HCT116 (cell line): ENCODE data around the gene GREB1L. TPM values are rescaled to one million over a fixed set of nuclear protein-coding genes. Genes with fewer than 3 reads are reported as not detected.
A peak's percentile ranks its signal among the peaks of the same experiment; 100 is the strongest.

Experiments used
- ATAC-seq: fragments of 200-7000 bp; cut with Tn5 transposase; 2 replicates; pipeline ENCODE4 v1.9.1; 2020; ENCODE audit warnings: mild to moderate bottlenecking, moderate library complexity
- BruUV-seq: library from RNA; stranded (reverse); fragments of 400-500 nt; replicated peaks from 2 replicates; lab custom pipeline; 2021; lab: Mats Ljungman, UMichigan
- CTCF ChIA-PET: fragments of 300-600 bp; sonication (Branson Sonifier 250); formaldehyde crosslinking; loops from one replicate; lab custom pipeline; 2021; ENCODE audit warnings: antibody characterized with exemption; lab: Charles Lee
- POLR2A ChIA-PET: fragments of 300-600, 350-600 bp; sonication (Branson Sonifier 250); formaldehyde crosslinking; loops from one replicate; lab custom pipeline; 2021; ENCODE audit warnings: antibody characterized with exemption; lab: Charles Lee
- RAD21 ChIA-PET, 2 experiments: fragments of 300-600 bp; sonication (Branson Sonifier 250); formaldehyde crosslinking; loops; one replicate each; lab custom pipeline; 2023; ENCODE audit warnings: low total read pairs in 2 of 2; ENCODE audit not compliant: uncharacterized antibody in 2 of 2, unreplicated experiment in 2 of 2, low non-redundant PET in 1 of 2; lab: Charles Lee
- DNase-seq: peaks from one replicate; pipeline ENCODE4 v3.0.0-alpha.2; 2010; ENCODE audit warnings: low read depth, low spot score
- H2AFZ ChIP-seq: fragments of 200-600 bp; shearing (Covaris generic), sonication (generic); 2 replicates; pipeline ENCODE4 v1.6.1; 2017; ENCODE audit warnings: low read depth, mixed run types, mixed read lengths, antibody characterized with exemption, low read length; ENCODE audit not compliant: poor library complexity, severe bottlenecking
- H3K27ac ChIP-seq: 2 replicates; pipeline ENCODE4 v1.5.1; 2012; ENCODE audit warnings: low read depth, low read length
- H3K27me3 ChIP-seq: fragments of 200-600 bp; sonication (generic); 2 replicates; pipeline ENCODE4 v1.6.1; 2016; ENCODE audit warnings: mixed run types, low read length, mixed read lengths; ENCODE audit not compliant: insufficient read depth
- H3K36me3 ChIP-seq, 2 experiments: fragments of 200-500 bp in 1 of 2; fragments of 200-600 bp in 1 of 2; sonication (Bioruptor generic) in 1 of 2; sonication (generic) in 1 of 2; 2 replicates each; pipeline versions ENCODE4 v1.5.1 to v1.6.1; 2014 to 2016; ENCODE audit warnings: low read length in 2 of 2, inconsistent platforms in 1 of 2, mixed read lengths in 1 of 2, mixed run types in 1 of 2; ENCODE audit not compliant: insufficient read depth in 2 of 2, control insufficient read depth in 1 of 2
- H3K4me1 ChIP-seq, 2 experiments: fragments of 200-600 bp in 1 of 2; sonication (generic) in 1 of 2; 2 replicates each; pipeline versions ENCODE4 v1.5.1 to v1.6.1; 2012 to 2017; ENCODE audit warnings: low read length in 2 of 2, inconsistent platforms in 1 of 2, mild to moderate bottlenecking in 1 of 2, mixed read lengths in 1 of 2, mixed run types in 1 of 2, moderate library complexity in 1 of 2; ENCODE audit not compliant: insufficient read depth in 2 of 2, control insufficient read depth in 1 of 2
- H3K4me2 ChIP-seq: fragments of 200-600 bp; sonication (generic); 2 replicates; pipeline ENCODE4 v1.6.1; 2017; ENCODE audit warnings: mixed run types, low read length, mixed read lengths
- H3K4me3 ChIP-seq, 2 experiments: fragments of 200-600 bp in 1 of 2; sonication (generic) in 1 of 2; replicated peaks in 1 of 2; 2 replicates each; pipeline ENCODE4 v1.5.1; 2011 to 2016; ENCODE audit warnings: low read length in 2 of 2, control low read depth in 1 of 2, low read depth in 1 of 2, mild to moderate bottlenecking in 1 of 2, mixed read lengths in 1 of 2, mixed run types in 1 of 2
- H3K79me2 ChIP-seq: fragments of 200-600 bp; sonication (generic); 2 replicates; pipeline ENCODE4 v1.6.1; 2017; ENCODE audit warnings: mild to moderate bottlenecking, mixed run types, low read length, moderate library complexity, mixed read lengths; ENCODE audit not compliant: insufficient read depth
- H3K9ac ChIP-seq: fragments of 200-600 bp; sonication (generic); 2 replicates; pipeline ENCODE4 v1.6.1; 2016; ENCODE audit warnings: low read length, mixed read lengths
- H3K9me2 ChIP-seq: fragments of 200-600 bp; sonication (generic), shearing (Covaris generic); 2 replicates; pipeline ENCODE4 v1.6.1; 2017; ENCODE audit warnings: mixed run types, mild to moderate bottlenecking, moderate library complexity; ENCODE audit not compliant: insufficient read depth
- H3K9me3 ChIP-seq, 2 experiments: fragments of 200-500 bp in 1 of 2; fragments of 200-600 bp in 1 of 2; sonication (Bioruptor generic) in 1 of 2; sonication (generic) in 1 of 2; 2 replicates each; pipeline ENCODE4 v1.6.1; 2014 to 2017; ENCODE audit warnings: low read length in 2 of 2, mixed read lengths in 2 of 2, inconsistent platforms in 1 of 2, low read depth in 1 of 2, mild to moderate bottlenecking in 1 of 2, mixed run types in 1 of 2, moderate library complexity in 1 of 2; ENCODE audit not compliant: control insufficient read depth in 1 of 2, insufficient read depth in 1 of 2
- H4K20me1 ChIP-seq: fragments of 200-600 bp; sonication (generic), shearing (Covaris generic); 2 replicates; pipeline ENCODE4 v1.6.1; 2017; ENCODE audit warnings: mixed run types, mild to moderate bottlenecking, moderate library complexity; ENCODE audit not compliant: insufficient read depth
- ATF3 ChIP-seq: IDR thresholded peaks from 2 replicates; pipeline ENCODE4 v1.6.1; 2012
- CEBPB ChIP-seq: IDR thresholded peaks from 2 replicates; pipeline ENCODE4 v1.6.1; 2012; ENCODE audit warnings: low read depth
- ELF1 ChIP-seq: IDR thresholded peaks from 2 replicates; pipeline ENCODE4 v1.6.1; 2012; ENCODE audit warnings: low read depth, borderline replicate concordance
- JUND ChIP-seq: IDR thresholded peaks from 2 replicates; pipeline ENCODE4 v1.6.1; 2012
- MAX ChIP-seq: IDR thresholded peaks from 2 replicates; pipeline ENCODE4 v1.6.1; 2012
- POLR2A ChIP-seq: IDR thresholded peaks from 2 replicates; pipeline ENCODE4 v1.7.0; 2011; ENCODE audit warnings: borderline replicate concordance; ENCODE audit not compliant: insufficient read depth, insufficient read length; ENCODE audit errors: extremely low read depth
- POLR2AphosphoS5 ChIP-seq: IDR thresholded peaks from 2 replicates; pipeline ENCODE4 v1.6.1; 2011; ENCODE audit warnings: mild to moderate bottlenecking, low read depth, low read length, moderate library complexity
- REST ChIP-seq: IDR thresholded peaks from 2 replicates; pipeline ENCODE4 v1.6.1; 2012; ENCODE audit warnings: low read depth
- SP1 ChIP-seq: IDR thresholded peaks from 2 replicates; pipeline ENCODE4 v1.6.1; 2012; ENCODE audit warnings: low read depth
- SRF ChIP-seq: IDR thresholded peaks from 2 replicates; pipeline ENCODE4 v1.6.1; 2012; ENCODE audit warnings: low read depth
- TCF7L2 ChIP-seq: IDR thresholded peaks from 2 replicates; pipeline ENCODE4 v1.7.0; 2011; ENCODE audit warnings: borderline replicate concordance, inconsistent platforms; ENCODE audit not compliant: insufficient read depth, insufficient read length; ENCODE audit errors: extremely low read depth
- YY1 ChIP-seq: IDR thresholded peaks from 2 replicates; pipeline ENCODE4 v1.6.1; 2011; ENCODE audit warnings: low read length, low read depth, moderate library complexity, mild to moderate bottlenecking; ENCODE audit not compliant: insufficient replicate concordance; ENCODE audit errors: extremely low read depth
- ZFX ChIP-seq: fragments of 450-650 bp; IDR thresholded peaks from 2 replicates; pipeline ENCODE4 v1.6.1; 2017
- ZNF274 ChIP-seq: fragments of 200-500 bp; sonication (Bioruptor generic); IDR thresholded peaks from 2 replicates; pipeline ENCODE4 v1.6.1; 2014; ENCODE audit warnings: mild to moderate bottlenecking, low read depth, low read length, inconsistent platforms
- intact Hi-C: fragments of 100-400 bp; cut with micrococcal nuclease; formaldehyde crosslinking; loops from 2 replicates; pipeline ENCODE4 v1.10.0; 2022
- total RNA-seq: library from RNA; stranded (reverse); gene quantifications from one replicate; pipeline ENCODE4 v1.2.1, GENCODE V29; 2021; ENCODE audit not compliant: unreplicated experiment

GREB1L gene
- total RNA-seq, 1 experiment from 2014 or later: 12.2 TPM

- Histone ChIP-seq H3K79me2 (no peaks in the 10 kb centered on the region), H3K4me1 (peaks cover 2 to 13% of the 10 kb centered on the region in 2 experiments; a peak in 3 of 4 replicates), H3K4me2 (no peak overlapping the region), H3K27ac (no peak overlapping the region), H3K27me3 (no peaks in the 10 kb centered on the region), H3K9me2 (no peaks in the 10 kb centered on the region), H3K9me3 (no peaks in the 10 kb centered on the region), H3K9ac (no peak overlapping the region), H3K36me3 (0 out of 4 replicates have a peak, but pooled peaks cover 0 to 7% of the 10 kb centered on the region in 2 experiments), H4K20me1 (no peaks in the 10 kb centered on the region), H2AFZ (no peak overlapping the region), H3K4me3 (no peak overlapping the region)
- TF ChIP-seq JUND (no peak), SRF (no peak), YY1 (no peak), SP1 (no peak), ELF1 (no peak), REST (no peak), CEBPB (no peak)
- intact Hi-C loops: no loop called here
- RAD21 ChIA-PET: no interaction called here
- BruUV-seq: no TSS peak
- CTCF ChIA-PET: no interaction called here
- DNase-seq (no peak), ATAC-seq (no peak)
- POLR2A ChIA-PET: no interaction called here
Measured at GRCh38 chr18:21404426-21404825, 162.4 kb downstream of the GREB1L start.

GRCh38 chr18:21406116-21406515 lies 164.1 kb downstream of the GREB1L start:
- no peak for ATAC-seq
- RAD21 ChIA-PET: no interaction called here
- no peak for TF ChIP-seq ATF3
- TF ChIP-seq ZNF274: no peak
- TF ChIP-seq MAX: no peak
- TF ChIP-seq POLR2AphosphoS5: no peak
- no peak for TF ChIP-seq POLR2A
- no peak for TF ChIP-seq REST
- TF ChIP-seq ELF1: no peak
- no peak for TF ChIP-seq ZFX
- TF ChIP-seq TCF7L2: no peak

More at GRCh38 chr18:21406116-21406515, 164.1 kb downstream of the GREB1L start:
- ChIA-PET CTCF (no interaction called here), POLR2A (no interaction called here)
- no peak overlapping the region for H3K4me3 ChIP-seq
- intact Hi-C loops: no loop called here
- 0 out of 4 replicates have a peak, but pooled peaks cover 0 to 7% of the 10 kb centered on the region in 2 experiments for H3K36me3 ChIP-seq
- no peaks in the 10 kb centered on the region for H4K20me1 ChIP-seq
- no peaks in the 10 kb centered on the region for H3K9me3 ChIP-seq
- no peak overlapping the region for H2AFZ ChIP-seq
- no peaks in the 10 kb centered on the region for H3K9me2 ChIP-seq
- no peaks in the 10 kb centered on the region for H3K27me3 ChIP-seq
- no peak overlapping the region for H3K27ac ChIP-seq
- peak overlapping the region; percentile 38; the same call in 1 of the 2 replicates for H3K4me2 ChIP-seq
- no peak for DNase-seq
- no peak overlapping the region for H3K9ac ChIP-seq
- no peaks in the 10 kb centered on the region for H3K79me2 ChIP-seq
- H3K4me1 ChIP-seq: peaks cover 2 to 13% of the 10 kb centered on the region in 2 experiments; a peak in 3 of 4 replicates
- no TSS peak for BruUV-seq
